ENCODE data around the gene COL11A1. TPM values are rescaled to one million over a fixed set of nuclear protein-coding genes. Genes with fewer than 3 reads are reported as not detected.

Gene COL11A1
- total RNA-seq (not detected), polyA plus RNA-seq (not detected)

DNA sequence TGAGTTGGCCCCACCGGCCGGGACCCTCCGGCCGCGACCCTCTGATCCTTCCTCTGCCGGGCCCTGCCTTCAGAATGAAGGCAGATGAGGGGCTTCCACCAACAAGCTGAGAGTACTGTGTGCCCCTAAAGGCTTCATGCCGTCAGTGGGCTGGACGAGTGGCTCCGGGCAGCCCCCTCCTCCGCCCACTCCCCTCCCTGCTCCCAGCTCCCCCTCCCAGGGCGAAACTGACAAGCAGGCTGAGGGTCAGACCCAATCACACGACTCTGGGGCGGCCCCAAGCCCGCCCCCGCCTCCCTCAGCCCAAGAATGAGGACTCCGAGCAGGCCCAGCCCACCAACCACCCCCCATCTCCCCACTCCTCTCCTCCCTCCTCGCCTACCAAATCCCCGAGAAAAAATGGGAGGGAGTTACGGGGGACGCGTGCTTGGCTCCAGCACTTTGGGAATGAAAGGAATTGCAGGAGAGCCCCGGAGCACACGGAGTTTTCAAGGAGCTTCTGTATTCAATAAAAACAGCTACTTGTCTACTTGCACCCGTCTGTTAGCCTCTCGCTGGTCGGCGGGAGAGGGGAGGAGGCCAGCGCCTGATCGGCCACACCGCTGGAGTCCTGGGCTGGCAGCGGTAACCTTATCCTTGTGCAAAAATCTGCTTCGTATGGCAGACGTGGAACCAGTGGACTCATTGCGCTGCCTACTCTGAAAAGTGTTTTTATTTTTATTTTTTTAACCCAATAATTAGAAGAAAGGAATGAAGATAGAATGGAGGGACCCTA is at the start of gene COL11A1:
Gene COL11A1, minus strand, starts transcription at position 147 of the 775 bp plus-strand sequence. CDS start 344 bp downstream, outside the sequence.
- ATAC-seq (ENCODE audit: low read depth in 2 of 2), result no peak
- H3K27ac ChIP-seq (ENCODE audit: insufficient read depth, low read length, poor library complexity, severe bottlenecking), result no peak within 1 kb of the TSS
- Mint-ChIP-seq H3K4me3 (no peak within 1 kb of the TSS), H3K27me3 (peaks cover 19% of the 10 kb centered on the region), H3K9me3 (peaks cover 0 to 3% (median 0%) of the 10 kb centered on the region in 7 donors), H3K4me1 (peaks cover 0 to 8% (median 1%) of the 10 kb centered on the region in 4 donors), H3K36me3 (no peaks in the 10 kb centered on the region), H3K27ac (no peak within 1 kb of the TSS)
- H3K27me3 ChIP-seq (ENCODE audit: control insufficient read depth, insufficient read depth, low read length), result peaks cover 2% of the 10 kb centered on the region
- H3K36me3 ChIP-seq (ENCODE audit: control insufficient read depth, insufficient read depth, low read length), result no peaks in the 10 kb centered on the region
- no peak for DNase-seq
- no peak within 1 kb of the TSS for H3K4me3 ChIP-seq (ENCODE audit: low read depth, low read length)
- H3K4me1 ChIP-seq (ENCODE audit: control insufficient read depth, insufficient read depth, low read length, poor library complexity, severe bottlenecking), result no peaks in the 10 kb centered on the region
- H3K9me3 ChIP-seq (ENCODE audit: control insufficient read depth in 2 of 2, low read length in 2 of 2), result no peaks in the 10 kb centered on the region

DNA sequence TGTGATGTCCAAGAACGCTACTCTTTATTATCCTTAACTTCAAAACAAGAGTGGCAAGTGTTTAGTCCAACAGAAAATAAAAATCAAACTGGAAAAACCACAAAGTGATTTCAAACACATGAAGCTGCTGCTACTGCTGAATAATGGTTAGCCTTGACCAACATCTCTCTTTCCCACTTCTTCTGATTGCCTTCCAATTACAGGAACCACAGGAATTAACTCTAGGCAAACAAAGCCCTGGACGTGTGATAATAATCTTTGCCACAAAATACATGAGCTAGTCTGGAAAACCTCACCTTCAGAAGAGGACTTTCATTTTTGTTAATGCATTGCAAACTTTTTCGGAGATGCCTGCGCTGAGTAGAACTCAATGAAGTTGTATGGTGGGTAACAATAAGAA is 48.6 kb upstream of the COL11A1 start:
- H3K27me3 Mint-ChIP-seq, result no peaks in the 10 kb centered on the region
- Histone ChIP-seq H3K27ac (ENCODE audit: insufficient read depth, low read length, poor library complexity, severe bottlenecking) (no peak overlapping the region), H3K36me3 (ENCODE audit: control insufficient read depth, insufficient read depth, low read length) (no peaks in the 10 kb centered on the region), H3K4me1 (ENCODE audit: control insufficient read depth, insufficient read depth, low read length, poor library complexity, severe bottlenecking) (no peaks in the 10 kb centered on the region), H3K27me3 (ENCODE audit: control insufficient read depth, insufficient read depth, low read length) (no peaks in the 10 kb centered on the region), H3K4me3 (ENCODE audit: low read depth, low read length) (no peak overlapping the region), H3K9me3 (ENCODE audit: control insufficient read depth in 2 of 2, low read length in 2 of 2) (no peaks in the 10 kb centered on the region)
- no peak overlapping the region for H3K4me3 Mint-ChIP-seq
- no peak for ATAC-seq (ENCODE audit: low read depth in 2 of 2)
- H3K9me3 Mint-ChIP-seq, result peaks cover 0 to 9% (median 3%) of the 10 kb centered on the region in 7 donors
- no peaks in the 10 kb centered on the region for H3K4me1 Mint-ChIP-seq
- no peaks in the 10 kb centered on the region for H3K36me3 Mint-ChIP-seq
- DNase-seq, result no peak
- no peak overlapping the region for H3K27ac Mint-ChIP-seq

DNA sequence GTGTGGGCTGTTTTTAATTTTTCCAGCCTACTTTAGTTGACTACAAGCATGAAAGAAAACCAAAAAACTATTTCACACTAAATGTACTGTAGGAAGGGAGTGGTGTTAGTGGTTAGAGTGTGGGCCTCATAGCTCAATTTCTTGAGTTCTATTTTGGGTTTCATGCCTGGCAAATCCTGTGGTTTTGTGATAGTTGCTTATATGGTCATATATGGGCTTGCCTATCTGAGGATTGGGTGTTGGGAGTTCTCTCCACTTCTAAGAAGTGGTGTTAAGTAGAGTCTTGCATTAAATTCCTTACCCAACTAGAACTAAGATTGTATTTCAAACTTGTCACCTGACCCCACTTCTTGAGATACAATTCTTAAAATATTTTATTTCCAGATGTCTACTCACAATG is 37.8 kb upstream of the COL11A1 start:
- ATAC-seq (ENCODE audit: low read depth in 2 of 2), result no peak
- H3K27me3 Mint-ChIP-seq, result no peaks in the 10 kb centered on the region
- H3K4me3 Mint-ChIP-seq, result no peak overlapping the region
- Histone ChIP-seq H3K4me3 (ENCODE audit: low read depth, low read length) (no peak overlapping the region), H3K4me1 (ENCODE audit: control insufficient read depth, insufficient read depth, low read length, poor library complexity, severe bottlenecking) (no peaks in the 10 kb centered on the region), H3K36me3 (ENCODE audit: control insufficient read depth, insufficient read depth, low read length) (no peaks in the 10 kb centered on the region), H3K27me3 (ENCODE audit: control insufficient read depth, insufficient read depth, low read length) (no peaks in the 10 kb centered on the region), H3K9me3 (ENCODE audit: control insufficient read depth in 2 of 2, low read length in 2 of 2) (no peaks in the 10 kb centered on the region), H3K27ac (ENCODE audit: insufficient read depth, low read length, poor library complexity, severe bottlenecking) (no peak overlapping the region)
- no peaks in the 10 kb centered on the region for H3K36me3 Mint-ChIP-seq
- peaks cover 0 to 4% (median 3%) of the 10 kb centered on the region in 7 donors for H3K9me3 Mint-ChIP-seq
- no peak overlapping the region for H3K27ac Mint-ChIP-seq
- DNase-seq, result no peak
- no peaks in the 10 kb centered on the region for H3K4me1 Mint-ChIP-seq

DNA sequence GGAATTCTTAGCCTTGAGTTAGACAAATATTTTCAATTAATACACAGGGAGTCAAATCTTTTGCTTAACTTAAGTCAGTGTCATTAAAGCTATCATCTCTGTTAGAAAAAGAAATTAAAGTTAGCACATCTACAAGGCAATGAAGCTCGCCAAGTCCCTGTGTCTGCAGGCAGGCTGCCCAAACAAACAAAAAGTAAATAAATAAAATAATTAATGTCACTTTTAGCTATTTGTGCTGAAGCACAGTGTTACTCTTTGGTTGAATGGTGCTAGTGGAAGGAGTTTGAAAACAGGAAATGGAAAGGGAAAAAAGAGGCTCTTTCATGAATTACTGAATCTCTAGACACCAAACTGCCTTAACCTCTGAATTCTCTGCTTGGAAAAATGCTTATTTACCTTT is 37.1 kb upstream of the COL11A1 start:
- Mint-ChIP-seq H3K9me3 (peaks cover 0 to 5% (median 2%) of the 10 kb centered on the region in 7 donors), H3K4me3 (no peak overlapping the region), H3K36me3 (no peaks in the 10 kb centered on the region), H3K27me3 (no peaks in the 10 kb centered on the region), H3K27ac (no peak overlapping the region), H3K4me1 (no peaks in the 10 kb centered on the region)
- Histone ChIP-seq H3K36me3 (ENCODE audit: control insufficient read depth, insufficient read depth, low read length) (no peaks in the 10 kb centered on the region), H3K27ac (ENCODE audit: insufficient read depth, low read length, poor library complexity, severe bottlenecking) (no peak overlapping the region), H3K9me3 (ENCODE audit: control insufficient read depth in 2 of 2, low read length in 2 of 2) (no peaks in the 10 kb centered on the region), H3K4me1 (ENCODE audit: control insufficient read depth, insufficient read depth, low read length, poor library complexity, severe bottlenecking) (no peaks in the 10 kb centered on the region), H3K4me3 (ENCODE audit: low read depth, low read length) (no peak overlapping the region), H3K27me3 (ENCODE audit: control insufficient read depth, insufficient read depth, low read length) (no peaks in the 10 kb centered on the region)
- no peak for ATAC-seq (ENCODE audit: low read depth in 2 of 2)
- DNase-seq, result no peak

DNA sequence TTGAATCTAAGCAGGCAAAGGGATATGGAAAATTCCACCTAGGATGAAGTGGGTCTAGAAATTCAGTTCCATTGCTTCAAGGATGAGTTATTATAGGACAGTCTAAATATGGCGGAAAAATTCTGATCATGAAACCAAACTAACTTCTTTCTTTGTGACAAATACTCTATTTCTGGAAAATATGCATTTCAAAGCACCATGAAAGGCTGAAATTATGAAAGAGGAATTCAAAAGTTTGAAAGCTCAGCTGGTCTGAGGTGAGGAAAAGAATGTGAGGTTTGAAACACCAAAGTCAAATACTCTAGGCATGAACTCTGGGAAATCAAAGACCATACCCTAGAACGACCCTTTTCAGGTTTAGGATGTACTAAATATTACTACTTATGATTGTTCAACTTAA is 36.4 kb upstream of the COL11A1 start:
- Mint-ChIP-seq H3K4me3 (no peak overlapping the region), H3K27me3 (no peaks in the 10 kb centered on the region), H3K36me3 (no peaks in the 10 kb centered on the region), H3K27ac (no peak overlapping the region), H3K9me3 (peaks cover 0 to 5% (median 4%) of the 10 kb centered on the region in 7 donors), H3K4me1 (no peaks in the 10 kb centered on the region)
- ATAC-seq (ENCODE audit: low read depth in 2 of 2) (no peak), DNase-seq (no peak)
- H3K9me3 ChIP-seq (ENCODE audit: control insufficient read depth in 2 of 2, low read length in 2 of 2), result no peaks in the 10 kb centered on the region
- no peak overlapping the region for H3K27ac ChIP-seq (ENCODE audit: insufficient read depth, low read length, poor library complexity, severe bottlenecking)
- no peaks in the 10 kb centered on the region for H3K36me3 ChIP-seq (ENCODE audit: control insufficient read depth, insufficient read depth, low read length)
- no peaks in the 10 kb centered on the region for H3K4me1 ChIP-seq (ENCODE audit: control insufficient read depth, insufficient read depth, low read length, poor library complexity, severe bottlenecking)
- no peaks in the 10 kb centered on the region for H3K27me3 ChIP-seq (ENCODE audit: control insufficient read depth, insufficient read depth, low read length)
- H3K4me3 ChIP-seq (ENCODE audit: low read depth, low read length), result no peak overlapping the region

DNA sequence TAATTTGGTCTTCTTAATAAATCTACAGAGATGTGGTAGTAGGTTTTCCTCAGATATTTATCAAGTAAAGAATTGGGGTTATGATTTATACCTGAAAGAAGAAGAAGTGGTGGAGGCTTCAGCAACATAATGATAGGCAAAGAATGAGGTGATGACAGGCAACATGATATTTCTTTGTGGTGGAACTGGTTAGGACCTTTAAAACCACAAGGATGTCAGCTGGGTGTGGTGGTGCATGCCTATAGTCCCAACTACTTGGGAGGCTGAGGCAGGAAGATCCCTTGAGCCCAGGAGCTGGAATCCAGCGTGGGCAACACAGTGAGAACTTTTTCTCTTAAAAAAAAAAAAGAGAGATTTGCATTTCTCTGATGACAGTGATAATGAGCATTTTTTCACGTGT is 34.1 kb upstream of the COL11A1 start:
- Mint-ChIP-seq H3K27ac (no peak overlapping the region), H3K36me3 (no peaks in the 10 kb centered on the region), H3K4me1 (no peaks in the 10 kb centered on the region), H3K4me3 (no peak overlapping the region), H3K27me3 (no peaks in the 10 kb centered on the region), H3K9me3 (peaks cover 0 to 14% (median 2%) of the 10 kb centered on the region in 7 donors)
- ATAC-seq (ENCODE audit: low read depth in 2 of 2), result no peak
- Histone ChIP-seq H3K27ac (ENCODE audit: insufficient read depth, low read length, poor library complexity, severe bottlenecking) (no peak overlapping the region), H3K27me3 (ENCODE audit: control insufficient read depth, insufficient read depth, low read length) (no peaks in the 10 kb centered on the region), H3K36me3 (ENCODE audit: control insufficient read depth, insufficient read depth, low read length) (no peaks in the 10 kb centered on the region), H3K4me1 (ENCODE audit: control insufficient read depth, insufficient read depth, low read length, poor library complexity, severe bottlenecking) (no peaks in the 10 kb centered on the region), H3K4me3 (ENCODE audit: low read depth, low read length) (no peak overlapping the region), H3K9me3 (ENCODE audit: control insufficient read depth in 2 of 2, low read length in 2 of 2) (no peaks in the 10 kb centered on the region)
- DNase-seq, result no peak

DNA sequence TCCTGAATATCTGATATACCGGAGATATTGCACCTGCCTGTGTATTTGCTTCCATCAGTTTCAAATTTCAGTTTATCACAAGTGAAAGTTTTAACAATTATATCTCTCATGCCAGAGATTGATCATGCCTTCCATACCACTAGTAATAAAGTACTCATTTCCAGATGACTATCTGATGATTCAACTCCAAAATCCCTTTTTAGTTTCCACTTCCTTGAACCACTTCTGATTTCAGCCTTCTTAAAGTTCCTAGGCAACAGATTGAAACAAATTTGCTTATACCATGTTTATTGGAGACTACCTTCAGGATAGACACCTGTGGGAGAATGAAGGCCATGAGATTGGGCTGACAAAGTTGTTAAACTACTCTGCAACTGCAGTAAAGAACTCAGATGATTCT is 21.5 kb upstream of the COL11A1 start:
- DNase-seq (no peak), ATAC-seq (ENCODE audit: low read depth in 2 of 2) (no peak)
- H3K9me3 Mint-ChIP-seq, result peaks cover under 1 to 7% (median 5%) of the 10 kb centered on the region in 7 donors
- no peaks in the 10 kb centered on the region for H3K27me3 Mint-ChIP-seq
- Histone ChIP-seq H3K27ac (ENCODE audit: insufficient read depth, low read length, poor library complexity, severe bottlenecking) (no peak overlapping the region), H3K27me3 (ENCODE audit: control insufficient read depth, insufficient read depth, low read length) (no peaks in the 10 kb centered on the region), H3K9me3 (ENCODE audit: control insufficient read depth in 2 of 2, low read length in 2 of 2) (no peaks in the 10 kb centered on the region), H3K4me1 (ENCODE audit: control insufficient read depth, insufficient read depth, low read length, poor library complexity, severe bottlenecking) (no peaks in the 10 kb centered on the region), H3K36me3 (ENCODE audit: control insufficient read depth, insufficient read depth, low read length) (no peaks in the 10 kb centered on the region), H3K4me3 (ENCODE audit: low read depth, low read length) (no peak overlapping the region)
- H3K27ac Mint-ChIP-seq, result no peak overlapping the region
- no peaks in the 10 kb centered on the region for H3K36me3 Mint-ChIP-seq
- no peaks in the 10 kb centered on the region for H3K4me1 Mint-ChIP-seq
- H3K4me3 Mint-ChIP-seq, result no peak overlapping the region

DNA sequence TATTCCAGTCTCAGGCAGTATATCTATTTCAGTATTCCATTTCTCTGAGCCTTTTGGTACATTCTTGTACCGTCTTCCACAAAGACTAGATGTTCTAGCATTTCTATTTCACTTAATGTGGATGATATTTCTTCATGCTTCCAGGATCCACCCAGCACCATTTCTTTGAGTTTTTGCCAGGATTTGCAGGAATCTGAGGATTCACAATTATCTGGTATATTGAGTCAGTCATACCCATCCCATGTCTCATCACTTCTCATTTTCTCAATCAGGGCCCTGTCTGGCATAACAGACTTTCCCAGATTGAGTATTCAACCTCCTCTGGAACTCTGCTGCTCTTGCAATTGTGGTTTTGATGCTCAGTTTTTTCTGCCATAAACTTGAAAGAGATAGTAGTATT is 20.9 kb upstream of the COL11A1 start:
- Histone ChIP-seq H3K36me3 (ENCODE audit: control insufficient read depth, insufficient read depth, low read length) (no peaks in the 10 kb centered on the region), H3K27ac (ENCODE audit: insufficient read depth, low read length, poor library complexity, severe bottlenecking) (no peak overlapping the region), H3K27me3 (ENCODE audit: control insufficient read depth, insufficient read depth, low read length) (no peaks in the 10 kb centered on the region), H3K4me1 (ENCODE audit: control insufficient read depth, insufficient read depth, low read length, poor library complexity, severe bottlenecking) (no peaks in the 10 kb centered on the region), H3K4me3 (ENCODE audit: low read depth, low read length) (no peak overlapping the region), H3K9me3 (ENCODE audit: control insufficient read depth in 2 of 2, low read length in 2 of 2) (no peaks in the 10 kb centered on the region)
- Mint-ChIP-seq H3K4me1 (no peaks in the 10 kb centered on the region), H3K4me3 (no peak overlapping the region), H3K9me3 (peaks cover 0 to 7% (median 4%) of the 10 kb centered on the region in 7 donors), H3K27me3 (no peaks in the 10 kb centered on the region), H3K36me3 (no peaks in the 10 kb centered on the region), H3K27ac (no peak overlapping the region)
- ATAC-seq (ENCODE audit: low read depth in 2 of 2) (no peak), DNase-seq (no peak)

Measured in CD4-positive, CD25-positive, alpha-beta regulatory T cell (primary cell).